GM12878 (cell line): ENCODE measurements around the gene PRKN. TPM values are rescaled to one million over a fixed set of nuclear protein-coding genes. Genes with fewer than 3 reads are reported as not detected.

ENCODE experiments used
- ATAC-seq: fragments of 200-7000 bp; cut with Tn5 transposase; 3 replicates; pipeline ENCODE4 v1.9.1; 2020; ENCODE audit warnings: mild to moderate bottlenecking, moderate library complexity
- BruUV-seq: library from RNA; stranded (reverse); fragments of 400-500 nt; replicated peaks from 2 replicates; lab custom pipeline; 2021; lab: Mats Ljungman, UMichigan
- CTCF ChIA-PET: fragments of 300-600 bp; sonication (Branson Sonifier 250); formaldehyde crosslinking; extraction: SDS; loops from one replicate; lab custom pipeline; 2021; ENCODE audit warnings: inconsistent platforms; lab: Yijun Ruan, JAX
- POLR2A ChIA-PET: fragments of 350-600 bp; formaldehyde crosslinking; extraction: SDS; loops from one replicate; lab custom pipeline; 2021; ENCODE audit warnings: inconsistent platforms; lab: Charles Lee
- RAD21 ChIA-PET: fragments of 300-600 bp; sonication (Branson Sonifier 250); formaldehyde crosslinking; loops from one replicate; lab custom pipeline; 2023; ENCODE audit warnings: antibody characterized with exemption; ENCODE audit not compliant: unreplicated experiment; lab: Charles Lee
- SMC1A ChIA-PET: fragments of 300-600 bp; sonication (Branson Sonifier 250); formaldehyde crosslinking; loops from one replicate; lab custom pipeline; 2023; ENCODE audit not compliant: unreplicated experiment, uncharacterized antibody; lab: Charles Lee
- DNase-seq: peaks from one replicate; pipeline ENCODE4 v3.0.0-alpha.2; 2011; ENCODE audit warnings: low read depth, low spot score
- FAIRE-seq: peaks from 3 replicates; lab custom pipeline; 2011; peaks lifted over from hg19 to GRCh38; lab: Jason Lieb, UNC
- H2AFZ ChIP-seq: 2 replicates; pipeline ENCODE4 v1.6.0; 2011; ENCODE audit warnings: low read depth, low read length, control low read depth; ENCODE audit not compliant: control insufficient read depth
- H3K27ac ChIP-seq: 2 replicates; pipeline ENCODE4 v1.5.1; 2011; ENCODE audit warnings: control low read depth; ENCODE audit not compliant: control insufficient read depth, insufficient read depth
- H3K27me3 ChIP-seq, 2 experiments: replicated peaks in 1 of 2; 2 replicates each; pipeline versions ENCODE4 v1.6.0 to v1.6.1; 2011; ENCODE audit warnings: low read length in 1 of 2; ENCODE audit not compliant: control insufficient read depth in 2 of 2, insufficient read depth in 2 of 2
- H3K36me3 ChIP-seq, 2 experiments: 2 replicates each; pipeline ENCODE4 v1.5.1; 2011; ENCODE audit warnings: low read length in 1 of 2; ENCODE audit not compliant: control insufficient read depth in 2 of 2, insufficient read depth in 2 of 2
- H3K4me1 ChIP-seq: 2 replicates; pipeline ENCODE4 v1.6.1; 2011; ENCODE audit warnings: mild to moderate bottlenecking, low read length, moderate library complexity, mixed read lengths; ENCODE audit not compliant: control insufficient read depth, insufficient read depth
- H3K4me2 ChIP-seq: 2 replicates; pipeline ENCODE4 v1.6.0; 2011; ENCODE audit warnings: control low read depth; ENCODE audit not compliant: control insufficient read depth, insufficient read depth
- H3K4me3 ChIP-seq: fragments of 200-600 bp; sonication (generic); 2 replicates; pipeline ENCODE4 v1.5.1; 2016
- H3K79me2 ChIP-seq: 2 replicates; pipeline ENCODE4 v1.6.0; 2011; ENCODE audit warnings: low read length; ENCODE audit not compliant: control insufficient read depth, insufficient read depth
- H3K9ac ChIP-seq: 2 replicates; pipeline ENCODE4 v1.8.0; 2011; ENCODE audit warnings: low read length, control low read depth, mixed read lengths; ENCODE audit not compliant: control insufficient read depth, insufficient read depth
- H3K9me3 ChIP-seq: replicated peaks from 3 replicates; pipeline ENCODE4 v1.5.1; 2011; ENCODE audit warnings: mild to moderate bottlenecking, low read length; ENCODE audit not compliant: control insufficient read depth, insufficient read depth
- H4K20me1 ChIP-seq: 2 replicates; pipeline ENCODE4 v1.6.0; 2011; ENCODE audit not compliant: control insufficient read depth, insufficient read depth
- BRCA1 ChIP-seq: IDR thresholded peaks from 2 replicates; pipeline ENCODE4 v1.6.1; 2011; ENCODE audit warnings: low read depth, low read length, improper control_type of control experiment
- CEBPB ChIP-seq, 2 experiments: fragments of 150-350 bp in 1 of 2; IDR thresholded peaks; 2 replicates each; pipeline ENCODE4 v1.6.1; 2012 to 2014; ENCODE audit warnings: low read depth in 2 of 2, low read length in 2 of 2, borderline replicate concordance in 1 of 2, inconsistent platforms in 1 of 2
- CHD4 ChIP-seq: fragments of 200-600 bp; sonication (generic); IDR thresholded peaks from 2 replicates; pipeline ENCODE4 v1.6.1; 2016; ENCODE audit warnings: mild to moderate bottlenecking
- CREM ChIP-seq: IDR thresholded peaks from 2 replicates; pipeline ENCODE4 v1.6.1; 2014; ENCODE audit warnings: antibody characterized with exemption, low read depth
- CTCF ChIP-seq, 3 experiments: IDR thresholded peaks in 2 of 3; conservative IDR thresholded peaks in 1 of 3; 2 replicates each; pipeline ENCODE4 v1.5.1; 2011; ENCODE audit warnings: low read depth in 3 of 3, low read length in 3 of 3, mild to moderate bottlenecking in 3 of 3, control low read depth in 2 of 3, moderate library complexity in 2 of 3, inconsistent platforms in 1 of 3, mixed read lengths in 1 of 3; ENCODE audit not compliant: control insufficient read depth in 2 of 3, insufficient read depth in 1 of 3; ENCODE audit errors: extremely low read depth in 1 of 3
- EED ChIP-seq: sonication (generic); IDR thresholded peaks from 2 replicates; pipeline ENCODE4 v1.6.1; 2016; ENCODE audit warnings: antibody characterized with exemption, low read depth
- ESRRA ChIP-seq: IDR thresholded peaks from 2 replicates; pipeline ENCODE4 v1.6.1; 2012; ENCODE audit warnings: mild to moderate bottlenecking, low read length, improper control_type of control experiment
- FOS ChIP-seq: IDR thresholded peaks from 3 replicates; pipeline ENCODE4 v1.6.1; 2011; ENCODE audit warnings: borderline replicate concordance; ENCODE audit not compliant: insufficient read length; ENCODE audit errors: extremely low read depth
- JUND ChIP-seq: IDR thresholded peaks from 2 replicates; pipeline ENCODE4 v1.6.1; 2012; ENCODE audit warnings: low read depth, mild to moderate bottlenecking, low read length, improper control_type of control experiment, moderate library complexity
- KAT2A ChIP-seq: conservative IDR thresholded peaks from 2 replicates; pipeline ENCODE4 v1.6.1; 2011; ENCODE audit warnings: low read depth, low read length; ENCODE audit not compliant: control insufficient read depth
- KDM1A ChIP-seq: fragments of 200-600 bp; sonication (generic); IDR thresholded peaks from 2 replicates; pipeline ENCODE4 v1.6.1; 2016; ENCODE audit warnings: borderline replicate concordance
- MLLT1 ChIP-seq: fragments of 450-650 bp; IDR thresholded peaks from 2 replicates; pipeline ENCODE4 v1.6.1; 2016; ENCODE audit warnings: mild to moderate bottlenecking
- NFYA ChIP-seq: IDR thresholded peaks from 2 replicates; pipeline ENCODE4 v1.6.1; 2011; ENCODE audit warnings: low read depth, mild to moderate bottlenecking, low read length, improper control_type of control experiment, borderline replicate concordance
- NFYB ChIP-seq: IDR thresholded peaks from 2 replicates; pipeline ENCODE4 v1.6.1; 2011; ENCODE audit warnings: low read depth, mild to moderate bottlenecking, low read length, improper control_type of control experiment, moderate library complexity; ENCODE audit not compliant: insufficient read depth
- PBX3 ChIP-seq: IDR thresholded peaks from 2 replicates; pipeline ENCODE4 v1.6.1; 2011; ENCODE audit warnings: mild to moderate bottlenecking, low read depth, low read length, moderate library complexity; ENCODE audit not compliant: insufficient replicate concordance
- STAT3 ChIP-seq: IDR thresholded peaks from 2 replicates; pipeline ENCODE4 v1.6.1; 2011; ENCODE audit warnings: low read depth, low read length, improper control_type of control experiment
- SUPT20H ChIP-seq: IDR thresholded peaks from 2 replicates; pipeline ENCODE4 v1.6.1; 2011; ENCODE audit warnings: low read depth, mild to moderate bottlenecking, low read length, moderate library complexity, borderline replicate concordance; ENCODE audit not compliant: control insufficient read depth
- SUZ12 ChIP-seq: fragments of 200-600 bp; sonication (generic); IDR thresholded peaks from one replicate; pipeline ENCODE4 v1.6.1; 2018; ENCODE audit warnings: antibody characterized with exemption, mild to moderate bottlenecking; ENCODE audit not compliant: unreplicated experiment
- USF2 ChIP-seq: IDR thresholded peaks from 2 replicates; pipeline ENCODE4 v1.6.1; 2011; ENCODE audit warnings: low read depth, low read length, improper control_type of control experiment, borderline replicate concordance
- WGBS: methylation state at CpG from one replicate; pipeline ENCODE4 v1.1.6; 2016; ENCODE audit warnings: low lambda C conversion rate; ENCODE audit not compliant: insufficient replicate concordance, insufficient coverage; ENCODE audit errors: missing lambda C conversion rate; 5-methylcytosine and 5-hydroxymethylcytosine counted together
- in situ Hi-C: fragments of 300-500 bp; cut with MboI; formaldehyde crosslinking; loops from 9 replicates; pipeline ENCODE4 v1.14.3; 2018; ENCODE audit warnings: mixed read lengths
- intact Hi-C: fragments of 100-400 bp; cut with micrococcal nuclease; formaldehyde crosslinking; loops from one replicate; pipeline ENCODE4 v1.14.2; 2022; ENCODE audit not compliant: unreplicated experiment
- polyA plus RNA-seq, 11 experiments: library from polyadenylated mRNA; depleted of rRNA in 4 of 11; unstranded in 6 of 11; stranded (reverse) in 5 of 11; fragments of >200 nt; fragmentation: Nextera tagmentation in 4 of 11; fragmentation: Illumina TruSeq in 1 of 11; extraction: Ambion mirVana in 4 of 11; extraction: Trizol in 1 of 11; gene quantifications; 1 replicate in 1 of 11; 2 replicates in 10 of 11; pipeline versions ENCODE4 v1.2.1 to v1.2.3, GENCODE V29; 2011 to 2016; ENCODE audit warnings: inconsistent platforms in 2 of 11, missing spikeins in 2 of 11, low read depth in 1 of 11
- total RNA-seq, 4 experiments: library from RNA; depleted of rRNA in 3 of 4; stranded (reverse); fragments of >200 nt in 3 of 4; fragmentation: Illumina TruSeq in 1 of 4; extraction: Trizol in 1 of 4; gene quantifications; 2 replicates each; pipeline versions ENCODE4 v1.2.1 to v1.2.3, GENCODE V29; 2013 to 2021

Gene PRKN
- total and polyA plus RNA-seq, 10 of the 15 experiments (the other 5 are each of a cell fraction or from before 2014, with no cell fraction given), result 0.06 to 0.09 TPM; not detected in 8

GRCh38 chr6:162343198-162343935 lies 384.2 kb downstream of the PRKN start:
- Histone ChIP-seq H3K9me3 (no peaks in the 10 kb centered on the region), H3K4me3 (no peak overlapping the region), H2AFZ (no peak overlapping the region), H4K20me1 (no peaks in the 10 kb centered on the region), H3K36me3 (no peaks in the 10 kb centered on the region), H3K9ac (no peak overlapping the region), H3K27me3 (no peaks in the 10 kb centered on the region), H3K27ac (no peak overlapping the region), H3K4me2 (no peak overlapping the region), H3K4me1 (no peaks in the 10 kb centered on the region), H3K79me2 (no peaks in the 10 kb centered on the region)
- ChIA-PET CTCF (no interaction called here), RAD21 (no interaction called here), POLR2A (no interaction called here), SMC1A (no interaction called here)
- no peak for DNase-seq
- in situ Hi-C loops (no loop called here), intact Hi-C loops (no loop called here)
- WGBS, result 2% methylated on average over 3 of the region's 3 CpGs
- FAIRE-seq, result no peak
- no peak for ATAC-seq
- no TSS peak for BruUV-seq
- no peak for TF ChIP-seq NFYB
- TF ChIP-seq CEBPB (IDR thresholded peaks at IDR 0.05; ENCODE audit: borderline replicate concordance in 1 of 2, low read depth in 2 of 2, low read length in 2 of 2), result no peak
- no peak for TF ChIP-seq CTCF (IDR thresholded peaks at IDR 0.05 in 2 of 3, conservative IDR thresholded peaks at IDR 0.05 in 1 of 3; ENCODE audit: control insufficient read depth in 2 of 3, extremely low read depth in 1 of 3, insufficient read depth in 1 of 3, low read depth in 3 of 3, low read length in 3 of 3)
- TF ChIP-seq NFYA, result no peak
- no peak for TF ChIP-seq KAT2A
- no peak for TF ChIP-seq SUPT20H
- no peak for TF ChIP-seq FOS
- TF ChIP-seq KDM1A, result no peak
- no peak for TF ChIP-seq ESRRA
- TF ChIP-seq CHD4, result no peak
- TF ChIP-seq USF2, result no peak
- no peak for TF ChIP-seq STAT3
- TF ChIP-seq EED, result no peak
- TF ChIP-seq BRCA1, result no peak
- TF ChIP-seq MLLT1, result no peak
- no peak for TF ChIP-seq CREM
- TF ChIP-seq SUZ12, result no peak
- TF ChIP-seq JUND, result no peak
- TF ChIP-seq PBX3, result no peak
